Right renal pelvis (tissue), 4 donors: ENCODE results near the gene BARX2. TPM values are rescaled to one million over a fixed set of nuclear protein-coding genes. Genes with fewer than 3 reads are reported as not detected.

Experiments
- DNase-seq, 4 donors: peaks; one replicate each; pipeline ENCODE4 v3.0.0-alpha.2; 2013; ENCODE audit warnings: low read depth in 4 of 4, low spot score in 3 of 4, missing footprints in 1 of 4
- polyA plus RNA-seq, 4 donors: library from polyadenylated mRNA; unstranded; fragments of 120-200 nt; gene quantifications; one replicate each; pipeline ENCODE4 v1.2.1, GENCODE V29; 2013; ENCODE audit not compliant: insufficient read length in 4 of 4

Gene BARX2
- polyA plus RNA-seq, 4 donors: 0.44 to 1.2 (median 0.94) TPM

GRCh38 chr11:129373489-129373953 lies 2.1 kb upstream of the BARX2 start:
- no peak for DNase-seq

- no peak for DNase-seq
Measured at GRCh38 chr11:129374081-129374992, 1.3 kb upstream of the BARX2 start.

GRCh38 chr11:129374993-129375750 lies 476 bp upstream of the BARX2 start:
- no peak for DNase-seq

GRCh38 chr11:129376658-129377341 lies 1.2 kb downstream of the BARX2 start:
- no peak for DNase-seq

GRCh38 chr11:129377739-129378138 lies 2.1 kb downstream of the BARX2 start:
- no peak for DNase-seq

GRCh38 chr11:129380413-129380812 lies 4.8 kb downstream of the BARX2 start:
- DNase-seq: no peak

GRCh38 chr11:129382583-129382982 lies 6.9 kb downstream of the BARX2 start:
- no peak for DNase-seq

GRCh38 chr11:129383060-129383459 lies 7.4 kb downstream of the BARX2 start:
- DNase-seq: no peak

- no peak for DNase-seq
Measured at GRCh38 chr11:129383502-129383901, 7.9 kb downstream of the BARX2 start.

- DNase-seq: no peak
Measured at GRCh38 chr11:129384415-129384814, 8.8 kb downstream of the BARX2 start.

GRCh38 chr11:129385801-129386200 lies 10.2 kb downstream of the BARX2 start:
- no peak for DNase-seq

- DNase-seq: no peak
Measured at GRCh38 chr11:129386795-129387397, 11.2 kb downstream of the BARX2 start.

GRCh38 chr11:129387434-129387833 lies 11.8 kb downstream of the BARX2 start:
- no peak for DNase-seq

- DNase-seq: no peak
Measured at GRCh38 chr11:129388824-129389223, 13.2 kb downstream of the BARX2 start.

- no peak for DNase-seq
Measured at GRCh38 chr11:129390303-129390821, 14.7 kb downstream of the BARX2 start.

- no peak for DNase-seq
Measured at GRCh38 chr11:129391360-129391759, 15.7 kb downstream of the BARX2 start.

- no peak for DNase-seq
Measured at GRCh38 chr11:129391821-129392220, 16.2 kb downstream of the BARX2 start.

GRCh38 chr11:129392995-129393394 lies 17.3 kb downstream of the BARX2 start:
- no peak for DNase-seq

- no peak for DNase-seq
Measured at GRCh38 chr11:129394709-129395108, 19.1 kb downstream of the BARX2 start.

- no peak for DNase-seq
Measured at GRCh38 chr11:129395432-129395831, 19.8 kb downstream of the BARX2 start.
